HepG2 (cell line): ENCODE measurements around the gene SYNJ2. TPM values are rescaled to one million over a fixed set of nuclear protein-coding genes. Genes with fewer than 3 reads are reported as not detected.

ENCODE experiments used
- ATF4 ChIP-seq, 2 experiments: fragments of 450-650 bp in 1 of 2; sonication (generic) in 1 of 2; formaldehyde crosslinking; IDR thresholded peaks; 2 replicates each; pipeline versions ENCODE4 v1.5.0 to v1.8.0; 2020 to 2022; ENCODE audit warnings: mild to moderate bottlenecking in 1 of 2, missing genetic modification reagents in 1 of 2
- BORCS8-MEF2B ChIP-seq: sonication (generic); formaldehyde crosslinking; IDR thresholded peaks from 2 replicates; pipeline ENCODE4 v1.8.0; 2022; ENCODE audit warnings: mild to moderate bottlenecking, missing genetic modification reagents
- CEBPB ChIP-seq: IDR thresholded peaks from 2 replicates; pipeline ENCODE4 v1.6.1; 2011; ENCODE audit warnings: low read depth, low read length, improper control_type of control experiment, borderline replicate concordance
- ETS1 ChIP-seq: sonication (generic); formaldehyde crosslinking; IDR thresholded peaks from 2 replicates; pipeline ENCODE4 v1.4.0; 2020; ENCODE audit warnings: missing genetic modification reagents
- ETV6 ChIP-seq: sonication (generic); formaldehyde crosslinking; conservative IDR thresholded peaks from 2 replicates; pipeline ENCODE4 v1.4.0; 2020; ENCODE audit warnings: missing genetic modification reagents
- HDAC6 ChIP-seq: fragments of 200-600 bp; sonication (generic); IDR thresholded peaks from 2 replicates; pipeline ENCODE4 v1.7.0; 2017; ENCODE audit warnings: mild to moderate bottlenecking, antibody characterized with exemption, low read length, low read depth
- HMG20B ChIP-seq: conservative IDR thresholded peaks from 2 replicates; pipeline ENCODE4 v1.6.1; 2016; ENCODE audit warnings: missing genetic modification reagents, missing compliant biosample characterization
- ISL2 ChIP-seq: sonication (generic); formaldehyde crosslinking; IDR thresholded peaks from 2 replicates; pipeline ENCODE4 v1.5.0; 2020; ENCODE audit warnings: missing genetic modification reagents
- KLF9 ChIP-seq: IDR thresholded peaks from 2 replicates; pipeline ENCODE4 v1.6.1; 2016; ENCODE audit warnings: low read depth
- MAF1 ChIP-seq: sonication (generic); formaldehyde crosslinking; IDR thresholded peaks from 2 replicates; pipeline ENCODE4 v1.5.0; 2020; ENCODE audit warnings: missing genetic modification reagents, borderline replicate concordance
- MEIS1 ChIP-seq: sonication (generic); formaldehyde crosslinking; IDR thresholded peaks from 2 replicates; pipeline ENCODE4 v1.9.0; 2021; ENCODE audit warnings: mild to moderate bottlenecking, missing genetic modification reagents, moderate library complexity, borderline replicate concordance
- NR0B2 ChIP-seq: sonication (generic); formaldehyde crosslinking; IDR thresholded peaks from 2 replicates; pipeline ENCODE4 v1.4.0; 2020; ENCODE audit warnings: mild to moderate bottlenecking, missing genetic modification reagents
- RBFOX2 ChIP-seq: fragments of 200-400 bp; formaldehyde crosslinking; IDR thresholded peaks from 2 replicates; pipeline ENCODE4 v1.6.1; 2017; ENCODE audit warnings: low read depth, mild to moderate bottlenecking, low read length
- TCF7L2 ChIP-seq: IDR thresholded peaks from 2 replicates; pipeline ENCODE4 v1.6.1; 2011; ENCODE audit warnings: mild to moderate bottlenecking, low read depth, low read length, moderate library complexity
- TOE1 ChIP-seq: sonication (generic); formaldehyde crosslinking; IDR thresholded peaks from 2 replicates; pipeline ENCODE4 v1.4.0; 2020; ENCODE audit warnings: mild to moderate bottlenecking, missing genetic modification reagents
- TP53 ChIP-seq: sonication (generic); formaldehyde crosslinking; conservative IDR thresholded peaks from 2 replicates; pipeline ENCODE4 v1.4.0; 2020; ENCODE audit warnings: missing genetic modification reagents
- ZFX ChIP-seq: sonication (generic); formaldehyde crosslinking; IDR thresholded peaks from 2 replicates; pipeline ENCODE4 v1.4.0; 2020; ENCODE audit warnings: mild to moderate bottlenecking, low read depth, missing genetic modification reagents, moderate library complexity
- ZMYM2 ChIP-seq: sonication (generic); formaldehyde crosslinking; IDR thresholded peaks from 2 replicates; pipeline ENCODE4 v1.8.0; 2022; ENCODE audit warnings: mild to moderate bottlenecking, missing genetic modification reagents
- ZNF101 ChIP-seq: sonication (generic); formaldehyde crosslinking; IDR thresholded peaks from 2 replicates; pipeline ENCODE4 v1.4.0; 2020; ENCODE audit warnings: mild to moderate bottlenecking, low read depth, missing genetic modification reagents, borderline replicate concordance
- ZNF329 ChIP-seq: sonication (generic); formaldehyde crosslinking; IDR thresholded peaks from 2 replicates; pipeline ENCODE4 v1.9.0; 2021; ENCODE audit warnings: low read depth, mild to moderate bottlenecking, missing genetic modification reagents
- ZNF503 ChIP-seq: sonication (generic); formaldehyde crosslinking; IDR thresholded peaks from 2 replicates; pipeline ENCODE4 v1.4.0; 2020; ENCODE audit warnings: missing genetic modification reagents
- ZNF598 ChIP-seq: sonication (generic); formaldehyde crosslinking; IDR thresholded peaks from 2 replicates; pipeline ENCODE4 v1.5.1; 2020; ENCODE audit warnings: mild to moderate bottlenecking, missing genetic modification reagents, borderline replicate concordance
- ZNF747 ChIP-seq: sonication (generic); formaldehyde crosslinking; IDR thresholded peaks from 2 replicates; pipeline ENCODE4 v1.8.1; 2023; ENCODE audit warnings: missing genetic modification reagents, mild to moderate bottlenecking, borderline replicate concordance
- ZNF772 ChIP-seq: sonication (generic); formaldehyde crosslinking; IDR thresholded peaks from 2 replicates; pipeline ENCODE4 v1.5.0; 2020; ENCODE audit warnings: mild to moderate bottlenecking, missing genetic modification reagents
- ZNF816 ChIP-seq: sonication (generic); formaldehyde crosslinking; IDR thresholded peaks from 2 replicates; pipeline ENCODE4 v1.8.0; 2022; ENCODE audit warnings: missing genetic modification reagents, mild to moderate bottlenecking, borderline replicate concordance
- ZSCAN29 ChIP-seq: sonication (generic); formaldehyde crosslinking; conservative IDR thresholded peaks from 2 replicates; pipeline ENCODE4 v1.4.0; 2020; ENCODE audit warnings: mild to moderate bottlenecking, missing genetic modification reagents
- polyA plus RNA-seq, 8 experiments: library from polyadenylated mRNA; depleted of rRNA in 3 of 8; stranded (reverse) in 7 of 8; unstranded in 1 of 8; fragments of >200 nt; fragmentation: Illumina TruSeq in 4 of 8; extraction: Trizol in 4 of 8; gene quantifications; 2 replicates each; pipeline versions ENCODE4 v1.2.1 to v1.2.3, GENCODE V29; 2011 to 2016; ENCODE audit warnings: low read depth in 4 of 8, missing spikeins in 1 of 8, mixed read lengths in 1 of 8; ENCODE audit not compliant: insufficient read depth in 1 of 8
- total RNA-seq, 5 experiments: library from RNA; depleted of rRNA; stranded (reverse); fragments of >200 nt; fragmentation: Illumina TruSeq; extraction: Trizol; gene quantifications; 2 replicates each; pipeline ENCODE4 v1.2.3, GENCODE V29; 2016; ENCODE audit warnings: low read depth in 1 of 5

Gene SYNJ2
- total and polyA plus RNA-seq, 2 of the 13 experiments (the other 11 are each of a cell fraction or from before 2014, with no cell fraction given): 39.1 to 57.6 TPM

GRCh38 chr6:157981395-157982101, at the start of gene SYNJ2 (continued):
- TF ChIP-seq ZNF772 (CRISPR knock-in tag) (peak; percentile 92), KLF9 (CRISPR knock-in tag) (no peak), ZNF747 (peak; percentile 27; the same call in 1 of the 2 replicates), CEBPB (no peak), HMG20B (CRISPR knock-in tag) (0 out of 2 replicates have a peak, but pooled peaks have one; percentile 4), HDAC6 (no peak), MEIS1 (CRISPR knock-in tag) (no peak; the same call in 1 of the 2 replicates), TP53 (CRISPR knock-in tag) (no peak), BORCS8-MEF2B (CRISPR knock-in tag) (peak; percentile 54; the same call in 1 of the 2 replicates), ETS1 (CRISPR knock-in tag) (no peak; the same call in 1 of the 2 replicates), NR0B2 (CRISPR knock-in tag) (0 out of 2 replicates have a peak, but pooled peaks have one; percentile 35), ISL2 (CRISPR knock-in tag) (peak; percentile 24; the same call in 1 of the 2 replicates), ETV6 (CRISPR knock-in tag) (peak; percentile 49; the same call in 1 of the 2 replicates), TOE1 (CRISPR knock-in tag) (no peak), ZFX (CRISPR knock-in tag) (peak; percentile 65; the same call in 1 of the 2 replicates), RBFOX2 (peak; percentile 94), ATF4 (CRISPR knock-in tag; IDR thresholded peaks at IDR 0.05) (0 out of 4 replicates have a peak, but pooled peaks of 1 of the 2 experiments have one; percentile 58), ZNF598 (CRISPR knock-in tag) (0 out of 2 replicates have a peak, but pooled peaks have one; percentile 76), ZNF816 (peak; percentile 90; the same call in 1 of the 2 replicates), ZNF503 (CRISPR knock-in tag) (no peak), ZMYM2 (no peak), TCF7L2 (no peak), ZNF101 (CRISPR knock-in tag) (no peak; the same call in 1 of the 2 replicates), ZNF329 (CRISPR knock-in tag) (peak; percentile 48; the same call in 1 of the 2 replicates), MAF1 (CRISPR knock-in tag) (no peak), ZSCAN29 (CRISPR knock-in tag) (no peak)
